SK-N-SH treated with all-trans-retinoic acid at 6 μM for 48 hours (cell line): ENCODE data around the gene GUCY1A2.

Source experiments
- OSR1 ChIP-seq: fragments of 250-450 bp; sonication (Bioruptor Pico); IDR thresholded peaks from 2 replicates; pipeline ENCODE4 v1.8.0; 2022; ENCODE audit warnings: moderate library complexity, mild to moderate bottlenecking, inconsistent platforms
- PPARA ChIP-seq: fragments of 250-450 bp; sonication (Bioruptor Pico); IDR thresholded peaks from 2 replicates; pipeline ENCODE4 v1.5.0; 2020; ENCODE audit warnings: mild to moderate bottlenecking, borderline replicate concordance
- ZC3H10 ChIP-seq: fragments of 250-450 bp; sonication (Bioruptor Pico); IDR thresholded peaks from 2 replicates; pipeline ENCODE4 v1.5.1; 2021; ENCODE audit warnings: mild to moderate bottlenecking, moderate library complexity
- ZNF70 ChIP-seq: fragments of 450-650 bp; formaldehyde crosslinking; IDR thresholded peaks from 2 replicates; pipeline ENCODE4 v1.5.0; 2020; ENCODE audit warnings: mild to moderate bottlenecking, moderate library complexity
- ZNF8 ChIP-seq: fragments of 450-650 bp; formaldehyde crosslinking; IDR thresholded peaks from 2 replicates; pipeline ENCODE4 v1.5.0; 2020; ENCODE audit warnings: mild to moderate bottlenecking, moderate library complexity
- TF ChIP-seq, protein P1 (sequence below): fragments of 250-450 bp; sonication (Bioruptor Pico); IDR thresholded peaks from 2 replicates; pipeline ENCODE4 v1.8.0; 2020; ENCODE audit warnings: mild to moderate bottlenecking, moderate library complexity, borderline replicate concordance

DNA sequence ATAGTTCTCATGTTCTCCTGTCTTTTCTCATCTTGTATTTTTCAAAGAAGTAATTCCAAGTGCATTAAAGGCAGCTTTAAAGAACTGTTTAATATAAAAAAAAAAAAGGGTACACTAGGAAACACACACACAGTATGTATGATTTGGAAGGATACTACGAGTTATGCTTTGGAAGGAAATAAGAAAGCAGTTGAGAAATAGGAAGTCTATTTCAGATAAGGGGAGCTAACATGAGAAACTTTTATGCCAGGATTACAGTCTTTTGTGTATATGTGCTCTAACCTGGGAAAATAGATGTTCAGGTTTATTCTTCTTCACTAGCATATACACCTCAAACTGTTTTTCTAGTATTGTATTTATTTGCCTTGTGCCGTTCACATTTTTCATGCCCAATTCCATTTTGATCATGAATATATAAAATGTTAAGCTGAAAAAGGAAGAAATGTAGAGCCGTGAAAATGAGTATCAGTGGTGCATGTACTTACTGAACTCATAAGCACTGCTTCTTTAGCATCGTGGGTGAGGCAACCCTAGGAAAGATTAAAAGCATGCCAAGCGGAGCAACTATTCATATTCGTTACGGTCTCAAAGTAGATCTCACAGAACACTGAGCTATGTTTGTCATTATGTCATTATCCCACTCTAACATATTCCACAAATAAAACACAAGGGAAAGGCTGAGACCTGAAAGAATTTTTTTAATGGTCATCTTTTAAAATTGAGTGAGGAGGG is 59.6 kb downstream of the GUCY1A2 start:
- TF ChIP-seq, protein P1, sequence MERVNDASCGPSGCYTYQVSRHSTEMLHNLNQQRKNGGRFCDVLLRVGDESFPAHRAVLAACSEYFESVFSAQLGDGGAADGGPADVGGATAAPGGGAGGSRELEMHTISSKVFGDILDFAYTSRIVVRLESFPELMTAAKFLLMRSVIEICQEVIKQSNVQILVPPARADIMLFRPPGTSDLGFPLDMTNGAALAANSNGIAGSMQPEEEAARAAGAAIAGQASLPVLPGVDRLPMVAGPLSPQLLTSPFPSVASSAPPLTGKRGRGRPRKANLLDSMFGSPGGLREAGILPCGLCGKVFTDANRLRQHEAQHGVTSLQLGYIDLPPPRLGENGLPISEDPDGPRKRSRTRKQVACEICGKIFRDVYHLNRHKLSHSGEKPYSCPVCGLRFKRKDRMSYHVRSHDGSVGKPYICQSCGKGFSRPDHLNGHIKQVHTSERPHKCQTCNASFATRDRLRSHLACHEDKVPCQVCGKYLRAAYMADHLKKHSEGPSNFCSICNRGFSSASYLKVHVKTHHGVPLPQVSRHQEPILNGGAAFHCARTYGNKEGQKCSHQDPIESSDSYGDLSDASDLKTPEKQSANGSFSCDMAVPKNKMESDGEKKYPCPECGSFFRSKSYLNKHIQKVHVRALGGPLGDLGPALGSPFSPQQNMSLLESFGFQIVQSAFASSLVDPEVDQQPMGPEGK (CRISPR knock-in tag): no peak
- TF ChIP-seq ZC3H10 (CRISPR knock-in tag) (no peak), ZNF8 (CRISPR knock-in tag) (no peak), PPARA (CRISPR knock-in tag) (no peak), OSR1 (no peak), ZNF70 (CRISPR knock-in tag) (no peak)
